Head of caudate nucleus (tissue), 42 donors: Measurements from ENCODE around the gene RPL12.

Source experiments
- DNase-seq, 42 donors: peaks; one replicate each; pipeline versions ENCODE4 v3.0.0 to v3.0.0-alpha.2; 2020 to 2021; ENCODE audit warnings: mixed read lengths in 7 of 42
- intact Hi-C: fragments of 100-400 bp; cut with DNase I; formaldehyde crosslinking; loops from one replicate; pipeline ENCODE4 v1.15.0; 2022

The RPL12 gene

GRCh38 chr9:127446713-127447415 is 4.3 kb downstream of the RPL12 start:
- intact Hi-C loops: no loop called here
- no peak for DNase-seq

- no peak for DNase-seq
- intact Hi-C loops: no loop called here
Measured at GRCh38 chr9:127445851-127446712, 5.1 kb downstream of the RPL12 start.

- no peak for DNase-seq
- intact Hi-C loops: no loop called here
Measured at GRCh38 chr9:127444921-127445850, 6.0 kb downstream of the RPL12 start.

- intact Hi-C loops: no loop called here
- no peak for DNase-seq
Measured at GRCh38 chr9:127444283-127444920, 6.8 kb downstream of the RPL12 start.

- no peak for DNase-seq
- intact Hi-C loops: loop anchor here (10.0 kb wide), 1 partner anchor 56 kb away; no protein-coding TSS in a partner anchor
Measured at GRCh38 chr9:127438394-127438793, 12.8 kb downstream of the RPL12 start.

- intact Hi-C loops: loop anchor here (10.0 kb wide), 1 partner anchor 57 kb away; no protein-coding TSS in a partner anchor
- DNase-seq: no peak
Measured at GRCh38 chr9:127437497-127438264, 13.5 kb downstream of the RPL12 start.

GRCh38 chr9:127430415-127430814 is 20.8 kb downstream of the RPL12 start:
- DNase-seq: no peak
- intact Hi-C loops: loop anchor here (10.0 kb wide), 1 partner anchor 64 kb away; no protein-coding TSS in a partner anchor

- intact Hi-C loops: no loop called here
- DNase-seq: no peak
Measured at GRCh38 chr9:127428348-127428747, 22.9 kb downstream of the RPL12 start.

GRCh38 chr9:127426756-127427155 is 24.4 kb downstream of the RPL12 start:
- DNase-seq: no peak
- intact Hi-C loops: no loop called here

GRCh38 chr9:127424676-127424999 is 26.6 kb downstream of the RPL12 start:
- intact Hi-C loops: loop anchor here (2.0 kb wide), 1 partner anchor 26 kb away; the partner anchor contains the start of genes LRSAM1 and RPL12
- peak in 23 of 42 donors; percentile 16 to 75 (median 53) for DNase-seq

- peak; percentile 83 to 97 (median 93) for DNase-seq
- intact Hi-C loops: loop anchor here (2.0 kb wide), 1 partner anchor 27 kb away; the partner anchor contains the start of genes LRSAM1 and RPL12
Measured at GRCh38 chr9:127423934-127424675, 27.1 kb downstream of the RPL12 start, which contains the start of gene ZNF79. ZNF79 (plus strand) TSS chr9:127424382; CDS start chr9:127424788, 406 bp downstream.

- DNase-seq: no peak
- intact Hi-C loops: no loop called here
Measured at GRCh38 chr9:127423476-127423933, 27.7 kb downstream of the RPL12 start.

- no peak for DNase-seq
- intact Hi-C loops: no loop called here
Measured at GRCh38 chr9:127422787-127423186, 28.4 kb downstream of the RPL12 start.

- DNase-seq: no peak
- intact Hi-C loops: no loop called here
Measured at GRCh38 chr9:127422133-127422782, 28.9 kb downstream of the RPL12 start.

- no peak for DNase-seq
- intact Hi-C loops: no loop called here
Measured at GRCh38 chr9:127421057-127421456, 30.1 kb downstream of the RPL12 start.

GRCh38 chr9:127419348-127419747 is 31.9 kb downstream of the RPL12 start:
- intact Hi-C loops: no loop called here
- DNase-seq: no peak
